Activated CD8-positive, alpha-beta memory T cell treated with anti-CD3 and anti-CD28 coated beads for 24 hours (primary cell): Measurements from ENCODE around the gene DCC.

Source experiments
- DNase-seq: peaks from one replicate; pipeline ENCODE4 v3.0.0-alpha.2; 2020

The DCC gene

DNA sequence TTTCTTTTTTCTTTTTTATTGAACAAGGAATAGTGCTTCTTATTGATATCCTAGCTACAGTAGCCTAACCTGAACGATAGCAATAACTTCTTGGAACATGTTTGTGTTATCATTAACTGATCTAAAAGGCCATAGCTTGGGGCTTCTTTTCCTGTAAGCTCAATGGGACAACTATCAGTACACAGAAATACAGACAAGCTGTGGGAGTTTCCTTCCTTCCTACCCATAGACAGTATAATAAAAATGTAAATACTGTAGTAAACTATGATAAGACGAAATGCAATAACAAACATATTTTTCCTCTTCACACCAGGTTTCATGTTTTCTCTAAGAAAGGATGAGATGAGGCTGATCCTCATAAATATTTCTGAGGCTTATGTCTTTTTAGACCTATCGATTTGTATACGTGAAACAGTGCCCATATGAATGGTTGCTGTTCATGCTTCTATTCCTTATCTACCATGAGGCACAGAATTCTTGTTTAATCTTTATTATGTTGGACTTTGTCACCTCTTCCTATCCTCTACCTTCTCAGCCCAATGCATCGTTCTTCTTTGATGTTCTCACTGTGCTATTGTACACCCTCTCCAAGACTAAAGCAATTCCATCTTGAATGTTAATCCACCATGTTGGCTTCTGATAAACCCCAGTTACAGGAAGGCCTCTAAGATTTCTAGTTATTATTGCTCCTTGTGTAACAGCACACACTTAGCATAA is 361.4 kb downstream of the DCC start:
- no peak for DNase-seq

- DNase-seq = no peak
These were observed 375.4 kb downstream of the DCC start for GRCh38 chr18:52715421-52715820.

GRCh38 chr18:52715991-52716390 is 376.0 kb downstream of the DCC start:
- DNase-seq = no peak

DNA sequence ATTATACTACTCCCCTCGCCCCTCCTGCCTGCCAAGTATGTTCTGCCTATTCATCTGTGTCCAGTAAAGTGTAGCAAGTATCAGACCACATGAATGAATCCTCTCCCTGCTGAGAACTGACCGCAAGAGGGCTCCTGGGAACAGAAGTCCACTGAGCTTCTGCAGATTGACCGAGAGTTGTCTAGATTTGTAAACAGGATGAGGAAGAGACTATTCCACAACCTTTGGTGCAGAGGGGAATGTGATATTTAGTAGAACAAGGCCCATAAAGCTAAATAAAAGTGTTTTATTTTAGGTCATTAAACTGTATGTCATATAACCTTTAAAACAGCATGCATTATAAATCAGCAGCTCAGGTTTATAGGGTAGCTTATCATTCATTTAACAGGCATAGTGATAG is 377.0 kb downstream of the DCC start:
- no peak for DNase-seq

DNA sequence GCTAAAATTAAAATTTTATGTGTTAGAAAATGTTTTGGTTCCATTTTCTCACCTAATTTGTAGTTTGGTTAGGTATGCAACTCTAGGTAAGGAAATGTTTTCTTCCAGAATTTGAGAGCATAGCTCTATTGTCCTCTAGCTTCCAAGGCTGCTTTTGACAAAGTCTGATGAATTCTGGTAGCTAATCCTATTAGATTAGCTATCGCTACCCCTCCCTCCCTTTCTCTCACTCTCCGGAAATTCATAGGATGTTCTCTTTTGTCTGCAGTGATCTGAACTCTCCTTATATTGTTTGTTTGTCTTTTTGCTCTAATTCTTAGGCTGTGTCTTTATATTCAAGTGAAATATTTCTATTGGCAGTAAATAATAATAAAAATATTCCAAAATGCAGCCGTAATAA is 382.9 kb downstream of the DCC start:
- no peak for DNase-seq

- no peak for DNase-seq
These were observed 383.6 kb downstream of the DCC start for GRCh38 chr18:52723550-52723970.

- DNase-seq = no peak
These were observed 391.1 kb downstream of the DCC start for GRCh38 chr18:52730972-52731619.

GRCh38 chr18:52738946-52739345 is 398.9 kb downstream of the DCC start:
- no peak for DNase-seq

DNA sequence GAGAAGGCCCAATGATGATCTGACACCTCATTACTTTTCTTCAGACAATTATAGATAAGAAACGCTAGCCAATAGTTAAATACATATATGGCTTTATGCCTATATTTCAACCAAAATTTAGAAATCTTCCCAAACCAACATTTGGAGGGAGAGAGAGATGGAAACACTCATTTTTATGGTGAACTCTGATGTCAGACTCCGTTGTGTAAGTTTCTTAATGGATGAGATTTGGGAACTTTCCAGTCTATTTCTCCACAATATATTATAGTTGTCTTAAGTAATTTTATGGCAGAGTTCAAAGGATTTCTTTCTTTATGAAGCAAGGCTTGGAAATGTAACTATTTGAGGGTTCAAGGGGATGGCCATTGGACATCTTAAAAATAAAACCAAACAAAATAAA is 407.0 kb downstream of the DCC start:
- no peak for DNase-seq

- no peak for DNase-seq
These were observed 407.9 kb downstream of the DCC start for GRCh38 chr18:52747869-52748268.

- no peak for DNase-seq
These were observed 408.3 kb downstream of the DCC start for GRCh38 chr18:52748343-52748742.

DNA sequence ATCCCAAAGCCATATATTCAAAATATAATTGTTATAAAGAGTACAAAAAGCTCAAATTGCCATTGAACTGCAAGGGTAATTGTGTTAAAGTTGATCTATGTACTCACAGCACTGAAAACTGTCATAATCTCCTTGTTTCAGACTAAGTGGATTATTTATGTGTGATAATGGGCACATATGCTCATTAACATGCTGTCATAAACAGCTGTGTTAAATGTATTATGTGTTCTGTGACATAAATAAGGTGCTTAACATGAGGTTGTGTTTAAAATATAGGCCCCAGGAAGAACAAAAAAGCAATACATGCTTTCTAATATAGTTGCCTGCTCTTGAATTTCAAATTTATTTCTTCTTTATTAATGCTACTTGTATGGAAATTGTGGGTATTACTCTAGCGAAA is 409.5 kb downstream of the DCC start:
- DNase-seq = no peak

- DNase-seq = no peak
These were observed 411.0 kb downstream of the DCC start for GRCh38 chr18:52750995-52751394.

- no peak for DNase-seq
These were observed 424.3 kb downstream of the DCC start for GRCh38 chr18:52764316-52764715.

DNA sequence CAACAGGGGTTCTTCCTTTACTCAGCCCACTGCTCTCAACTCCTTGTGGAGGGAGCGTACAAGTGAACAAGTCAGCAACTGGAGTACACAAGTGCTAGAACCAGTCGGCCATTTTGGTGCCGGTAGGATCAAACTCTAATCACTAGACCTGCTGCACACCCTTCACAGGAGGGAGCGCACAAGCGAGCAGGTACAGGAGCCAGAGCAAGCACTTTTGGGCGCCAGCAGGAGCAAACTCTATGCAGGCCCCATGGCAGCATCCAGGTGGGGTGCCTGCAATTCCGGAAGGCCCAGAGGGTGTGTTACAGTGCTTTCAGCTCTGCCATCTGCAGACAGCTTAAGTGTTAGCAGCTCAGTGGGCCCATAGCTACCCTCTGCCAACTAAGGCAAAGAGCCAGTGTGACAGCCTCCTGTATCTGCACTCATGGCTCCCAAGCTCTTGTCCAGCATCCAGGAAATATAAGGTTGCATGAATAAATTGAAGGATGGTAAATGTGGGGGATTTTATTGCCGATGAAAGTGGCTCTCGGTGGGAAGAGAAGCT is 426.1 kb downstream of the DCC start:
- DNase-seq = no peak

DNA sequence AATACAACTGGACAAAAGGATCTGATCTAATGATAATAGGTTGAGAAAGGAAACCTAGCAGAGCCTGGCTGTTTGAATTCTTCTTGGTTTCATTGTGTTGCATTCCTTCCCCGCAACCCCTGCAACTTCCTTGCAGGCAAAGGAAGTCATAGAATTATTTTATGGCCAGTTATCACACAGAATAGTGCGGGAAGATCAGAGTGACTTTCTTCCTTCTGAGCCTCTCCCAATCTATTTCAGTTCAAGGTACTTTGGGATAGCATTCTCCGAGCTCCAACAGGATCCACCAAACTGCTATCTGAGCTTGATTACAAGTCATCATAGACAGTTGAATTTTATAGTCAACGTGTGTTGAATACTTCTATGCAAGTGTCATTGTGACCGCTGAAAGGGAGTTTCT is 441.1 kb downstream of the DCC start:
- no peak for DNase-seq

- DNase-seq = no peak
These were observed 451.3 kb downstream of the DCC start for GRCh38 chr18:52791321-52791720.

GRCh38 chr18:52812834-52813233 is 472.8 kb downstream of the DCC start:
- DNase-seq = no peak

DNA sequence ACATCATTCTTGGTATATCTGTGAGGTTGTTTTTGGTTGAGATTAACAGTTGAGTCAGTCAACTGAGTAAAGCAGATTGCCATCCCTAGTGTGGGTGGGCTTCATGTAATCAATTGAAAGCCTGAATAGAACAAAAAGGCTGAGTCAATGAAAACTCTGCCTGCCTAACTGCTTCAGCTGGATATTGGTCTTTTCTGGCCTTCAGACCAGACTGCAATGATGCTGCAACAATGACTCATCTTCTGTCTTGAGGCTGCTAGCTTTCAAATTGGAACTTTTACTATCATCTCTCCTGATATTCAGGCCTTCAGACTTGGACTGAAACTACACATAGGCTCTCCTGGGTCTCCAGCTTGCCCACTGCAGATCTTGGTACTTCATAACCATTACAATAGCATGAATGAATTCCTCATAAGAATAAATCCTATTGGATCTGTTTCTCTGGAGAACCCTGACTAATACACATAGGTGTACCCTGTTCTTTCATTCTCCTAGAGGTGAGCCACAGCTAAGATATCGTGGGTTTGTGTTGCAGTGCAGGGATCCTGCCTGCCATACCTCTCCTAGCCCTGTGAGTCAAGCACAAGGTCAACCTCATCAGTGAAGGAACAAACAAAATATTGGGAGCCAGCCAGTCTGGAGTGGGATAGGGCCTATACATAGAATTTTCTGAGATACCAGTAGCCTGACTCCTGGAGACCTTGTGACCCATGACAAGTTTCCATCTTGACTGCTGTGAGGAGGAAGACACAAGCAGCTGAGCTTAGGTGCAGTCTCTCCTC is 473.8 kb downstream of the DCC start:
- no peak for DNase-seq

- no peak for DNase-seq
These were observed 475.7 kb downstream of the DCC start for GRCh38 chr18:52815651-52816050.

GRCh38 chr18:52816121-52816520 is 476.1 kb downstream of the DCC start:
- DNase-seq = no peak

- DNase-seq = no peak
These were observed 482.2 kb downstream of the DCC start for GRCh38 chr18:52822160-52822559.

DNA sequence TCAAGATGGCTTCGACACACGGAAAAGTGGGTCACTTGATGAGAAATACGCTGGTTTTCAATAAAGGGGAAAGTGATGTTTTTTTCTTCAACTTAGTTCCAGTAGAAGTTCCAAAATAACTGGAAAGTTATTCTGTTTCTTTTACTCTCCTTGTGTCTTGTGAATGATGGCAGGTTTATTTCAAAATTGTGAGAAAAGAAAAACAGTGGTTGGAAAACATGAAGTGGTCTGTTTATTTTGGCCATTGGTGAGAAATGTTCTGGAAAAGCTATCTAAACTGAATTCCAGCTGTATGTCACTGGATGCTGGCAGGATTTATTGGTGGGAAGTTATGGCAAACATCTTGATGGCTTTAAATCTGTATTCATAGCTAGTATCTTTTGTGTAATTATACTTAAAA is 484.1 kb downstream of the DCC start:
- DNase-seq = no peak

DNA sequence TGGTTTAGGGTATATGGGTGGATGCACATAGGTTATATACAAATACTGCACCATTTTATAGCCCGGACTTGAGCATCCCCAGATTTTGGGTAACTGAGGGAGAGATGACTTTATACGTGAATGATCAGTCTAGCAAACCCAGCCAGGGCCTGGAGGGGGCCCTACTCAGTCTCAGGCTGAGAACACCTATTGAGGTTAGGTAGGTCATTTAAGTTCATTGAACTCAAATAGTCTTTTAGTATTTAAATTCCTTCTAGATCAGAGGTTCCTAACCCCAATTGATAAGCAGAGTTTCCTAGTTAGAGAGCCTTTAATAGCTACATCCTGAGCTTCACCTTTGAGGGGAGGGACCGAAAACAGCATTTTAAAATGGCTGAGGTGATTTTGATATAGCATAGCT is 487.0 kb downstream of the DCC start:
- no peak for DNase-seq
